HFFc6 (cell line): Measurements from ENCODE around the gene TCF25. TPM values are rescaled to one million over a fixed set of nuclear protein-coding genes. Genes with fewer than 3 reads are reported as not detected.

Source experiments
- DNase-seq: peaks from one replicate; pipeline ENCODE4 v3.0.0-alpha.2; 2018
- H3K27ac Mint-ChIP-seq: 2 replicates; pipeline ENCODE4 v1.8.0; 2020; ENCODE audit warnings: mild to moderate bottlenecking, mixed read lengths
- H3K27me3 Mint-ChIP-seq: 2 replicates; pipeline ENCODE4 v1.8.0; 2021; ENCODE audit warnings: mild to moderate bottlenecking, moderate library complexity, mixed read lengths; ENCODE audit not compliant: insufficient read depth
- H3K36me3 Mint-ChIP-seq: 2 replicates; pipeline ENCODE4 v1.8.0; 2021; ENCODE audit warnings: low read depth, mixed read lengths
- H3K4me1 Mint-ChIP-seq: 2 replicates; pipeline ENCODE4 v1.8.0; 2020; ENCODE audit warnings: low read depth, mixed read lengths
- H3K4me3 Mint-ChIP-seq: 2 replicates; pipeline ENCODE4 v1.8.0; 2020; ENCODE audit warnings: mild to moderate bottlenecking, moderate library complexity, mixed read lengths
- H3K9me3 Mint-ChIP-seq: 2 replicates; pipeline ENCODE4 v1.8.0; 2020; ENCODE audit warnings: mild to moderate bottlenecking, mixed read lengths
- CTCF ChIP-seq: fragments of 200-600 bp; sonication (generic); IDR thresholded peaks from 2 replicates; pipeline ENCODE4 v1.5.0; 2021; ENCODE audit warnings: antibody characterized with exemption, mild to moderate bottlenecking
- total RNA-seq, 6 experiments: library from RNA; stranded (reverse); fragmentation: NEBNext Ultra II Directional; extraction: Animal tissue kit (Norgen Biotek cat#: 25700); gene quantifications; 2 replicates in 1 of 6; 3 replicates in 5 of 6; pipeline ENCODE4 v1.2.3, GENCODE V29; 2021

The TCF25 gene
- total RNA-seq, 6 experiments from 2014 or later = 157 to 202 (median 170) TPM

- Mint-ChIP-seq H3K27ac (no peak overlapping the region), H3K9me3 (peaks cover 7% of the 10 kb centered on the region; the same call in 1 of the 2 replicates), H3K4me3 (no peak overlapping the region), H3K4me1 (peaks cover 9% of the 10 kb centered on the region), H3K27me3 (peaks cover 7% of the 10 kb centered on the region), H3K36me3 (peaks cover 43% of the 10 kb centered on the region)
- TF ChIP-seq CTCF = no peak
- DNase-seq = no peak
Measured at GRCh38 chr16:89902980-89903379, 29.6 kb downstream of the TCF25 start.

- H3K36me3 Mint-ChIP-seq = peaks cover 37% of the 10 kb centered on the region
- peaks cover 7% of the 10 kb centered on the region; the same call in 1 of the 2 replicates for H3K9me3 Mint-ChIP-seq
- no peak overlapping the region for H3K27ac Mint-ChIP-seq
- H3K4me3 Mint-ChIP-seq = no peak overlapping the region
- peaks cover 3% of the 10 kb centered on the region for H3K27me3 Mint-ChIP-seq
- H3K4me1 Mint-ChIP-seq = peaks cover 9% of the 10 kb centered on the region
- no peak for DNase-seq
- no peak for TF ChIP-seq CTCF
Measured at GRCh38 chr16:89903908-89904515, 30.6 kb downstream of the TCF25 start.

GRCh38 chr16:89904606-89905510 lies 31.5 kb downstream of the TCF25 start:
- Mint-ChIP-seq H3K4me1 (peaks cover 4% of the 10 kb centered on the region), H3K9me3 (peaks cover 7% of the 10 kb centered on the region; the same call in 1 of the 2 replicates), H3K27me3 (peaks cover 3% of the 10 kb centered on the region), H3K27ac (no peak overlapping the region), H3K4me3 (no peak overlapping the region), H3K36me3 (peaks cover 30% of the 10 kb centered on the region)
- TF ChIP-seq CTCF = no peak
- no peak for DNase-seq

GRCh38 chr16:89905511-89906139 lies 32.2 kb downstream of the TCF25 start:
- peaks cover 22% of the 10 kb centered on the region for H3K36me3 Mint-ChIP-seq
- H3K27ac Mint-ChIP-seq = no peak overlapping the region
- H3K9me3 Mint-ChIP-seq = peaks cover 7% of the 10 kb centered on the region; the same call in 1 of the 2 replicates
- TF ChIP-seq CTCF = no peak
- no peak for DNase-seq
- H3K4me3 Mint-ChIP-seq = no peak overlapping the region
- H3K4me1 Mint-ChIP-seq = no peaks in the 10 kb centered on the region
- H3K27me3 Mint-ChIP-seq = peaks cover 3% of the 10 kb centered on the region

GRCh38 chr16:89906140-89907025 lies 33.0 kb downstream of the TCF25 start:
- no peak overlapping the region for H3K4me3 Mint-ChIP-seq
- TF ChIP-seq CTCF = 0 out of 2 replicates have a peak, but pooled peaks have one; percentile 23
- peaks cover 3% of the 10 kb centered on the region for H3K27me3 Mint-ChIP-seq
- H3K9me3 Mint-ChIP-seq = peaks cover 7% of the 10 kb centered on the region; the same call in 1 of the 2 replicates
- H3K4me1 Mint-ChIP-seq = no peaks in the 10 kb centered on the region
- no peak for DNase-seq
- no peak overlapping the region for H3K27ac Mint-ChIP-seq
- peaks cover 24% of the 10 kb centered on the region for H3K36me3 Mint-ChIP-seq
